Body of pancreas (tissue), 4 donors: Measurements from ENCODE around the gene KRT78. TPM values are rescaled to one million over a fixed set of nuclear protein-coding genes. Genes with fewer than 3 reads are reported as not detected.

ENCODE experiments used
- ATAC-seq: fragments of 150-250 bp; one replicate; pipeline ENCODE4 v1.9.1; 2016
- DNase-seq, 4 donors: peaks; one replicate each; pipeline ENCODE4 v3.0.0-alpha.2; 2019
- H3K27ac ChIP-seq, 4 donors: fragments of 200-600 bp; sonication (generic); 1 replicate in 3 of 4; 2 replicates in 1 of 4; pipeline versions ENCODE4 v1.5.1 to v1.6.1; 2016 to 2019; ENCODE audit warnings: mild to moderate bottlenecking in 1 of 4, mixed read lengths in 1 of 4, moderate library complexity in 1 of 4
- H3K27me3 ChIP-seq, 2 donors: fragments of 200-600 bp; sonication (generic); one replicate each; pipeline ENCODE4 v1.6.0; 2016; ENCODE audit warnings: mild to moderate bottlenecking in 1 of 2
- H3K36me3 ChIP-seq, 2 donors: fragments of 200-600 bp; sonication (generic); replicated peaks in 1 of 2; 2 replicates each; pipeline ENCODE4 v1.5.1; 2016; ENCODE audit warnings: low read depth in 2 of 2; ENCODE audit not compliant: insufficient read depth in 1 of 2
- H3K4me1 ChIP-seq: fragments of 200-600 bp; sonication (generic); one replicate; pipeline ENCODE4 v1.6.0; 2016
- H3K4me3 ChIP-seq, 2 donors: fragments of 200-600 bp; sonication (generic); 1 replicate in 1 of 2; 2 replicates in 1 of 2; pipeline ENCODE4 v1.5.1; 2016 to 2019
- H3K9me3 ChIP-seq, 3 donors: fragments of 200-600 bp; sonication (generic); 1 replicate in 2 of 3; 2 replicates in 1 of 3; pipeline ENCODE4 v1.5.1; 2016
- CTCF ChIP-seq, 7 experiments: fragments of 450-650 bp in 4 of 7; fragments of 200-600 bp in 3 of 7; sonication (generic) in 3 of 7; IDR thresholded peaks; one replicate each; pipeline ENCODE4 v1.5.1; 2016 to 2019; ENCODE audit warnings: antibody characterized with exemption in 7 of 7
- POLR2A ChIP-seq, 3 donors: fragments of 450-650 bp; IDR thresholded peaks; one replicate each; pipeline ENCODE4 v1.6.1; 2016; ENCODE audit warnings: antibody characterized with exemption in 3 of 3, mild to moderate bottlenecking in 2 of 3
- WGBS, 2 donors: methylation state at CpG; one replicate each; pipeline ENCODE4 v1.1.5; 2017; 5-methylcytosine and 5-hydroxymethylcytosine counted together
- intact Hi-C: fragments of 100-400 bp; cut with DNase I; formaldehyde crosslinking; loops from one replicate; pipeline ENCODE4 v1.15.1; 2023
- total RNA-seq, 2 donors: library from RNA; depleted of rRNA; stranded (reverse); fragments of >200 nt; gene quantifications; one replicate each; pipeline ENCODE4 v1.1.0, GENCODE V29; 2016

Gene KRT78
- total RNA-seq, 2 donors from 2014 or later = not detected

GRCh38 chr12:52874573-52875435 is 26.0 kb upstream of the KRT78 start:
- H3K9me3 ChIP-seq = no peaks in the 10 kb centered on the region
- H3K4me3 ChIP-seq = no peak overlapping the region
- ATAC-seq (no peak), DNase-seq (no peak)
- peak overlapping the region; percentile 52 to 91 (median 87) for H3K27ac ChIP-seq
- H3K36me3 ChIP-seq = no peaks in the 10 kb centered on the region
- no peak for TF ChIP-seq CTCF (IDR thresholded peaks at IDR 0.05)
- H3K4me1 ChIP-seq = peaks cover 31% of the 10 kb centered on the region
- no peaks in the 10 kb centered on the region for H3K27me3 ChIP-seq
- 64 to 66% methylated on average over 9 to 10 of the region's 10 CpGs for WGBS, 2 donors
- intact Hi-C loops = loop anchor here (5.0 kb wide), 3 partner anchors 293 to 723 kb away; no protein-coding TSS in a partner anchor

GRCh38 chr12:52873832-52874572 is 25.2 kb upstream of the KRT78 start:
- Histone ChIP-seq H3K9me3 (no peaks in the 10 kb centered on the region), H3K27me3 (no peaks in the 10 kb centered on the region), H3K27ac (peak overlapping the region; percentile 52 to 91 (median 87)), H3K36me3 (no peaks in the 10 kb centered on the region), H3K4me3 (peak overlapping the region in 1 of 2 donors; percentile 5), H3K4me1 (peaks cover 23% of the 10 kb centered on the region)
- peak; percentile 85 to 97 (median 92) for DNase-seq
- peak; percentile 92 for ATAC-seq
- TF ChIP-seq CTCF (IDR thresholded peaks at IDR 0.05) (no peak), POLR2A (IDR thresholded peaks at IDR 0.05) (peak; percentile 23 to 57 (median 51))
- intact Hi-C loops = loop anchor here (5.0 kb wide), 1 partner anchor 292 kb away; no protein-coding TSS in a partner anchor
- 2 to 6% methylated on average over 3 to 55 of the region's 55 CpGs for WGBS, 2 donors

GRCh38 chr12:52873513-52873831 is 24.7 kb upstream of the KRT78 start:
- H3K36me3 ChIP-seq = no peaks in the 10 kb centered on the region
- no peak for TF ChIP-seq POLR2A (IDR thresholded peaks at IDR 0.05)
- TF ChIP-seq CTCF (IDR thresholded peaks at IDR 0.05) = no peak
- 31 to 41% methylated on average over 4 of the region's 4 CpGs for WGBS, 2 donors
- no peaks in the 10 kb centered on the region for H3K27me3 ChIP-seq
- no peaks in the 10 kb centered on the region for H3K9me3 ChIP-seq
- H3K4me3 ChIP-seq = no peak overlapping the region
- DNase-seq (peak in 2 of 4 donors; percentile 38 to 68), ATAC-seq (no peak)
- intact Hi-C loops = loop anchor here (5.0 kb wide), 1 partner anchor 291 kb away; no protein-coding TSS in a partner anchor
- H3K27ac ChIP-seq = peak overlapping the region; percentile 52 to 91 (median 87)
- peaks cover 18% of the 10 kb centered on the region for H3K4me1 ChIP-seq

- ATAC-seq (no peak), DNase-seq (no peak)
- Histone ChIP-seq H3K4me3 (no peak overlapping the region), H3K9me3 (no peaks in the 10 kb centered on the region), H3K36me3 (no peaks in the 10 kb centered on the region), H3K27ac (peak overlapping the region in 2 of 4 donors; percentile 88 to 91), H3K4me1 (peaks cover 17% of the 10 kb centered on the region), H3K27me3 (no peaks in the 10 kb centered on the region)
- intact Hi-C loops = loop anchor here (5.0 kb wide), 1 partner anchor 291 kb away; no protein-coding TSS in a partner anchor
- TF ChIP-seq CTCF (IDR thresholded peaks at IDR 0.05) = no peak
- TF ChIP-seq POLR2A (IDR thresholded peaks at IDR 0.05) = no peak
- WGBS, 2 donors = 87% methylated on average over 11 to 13 of the region's 13 CpGs
These were observed 24.0 kb upstream of the KRT78 start for GRCh38 chr12:52872644-52873389.
